MCF 10A (cell line): ENCODE results near the gene GLYATL3. TPM values are rescaled to one million over a fixed set of nuclear protein-coding genes. Genes with fewer than 3 reads are reported as not detected.

ENCODE experiments used
- BruUV-seq: library from RNA; stranded (reverse); fragments of 400-500 nt; replicated peaks from 2 replicates; lab custom pipeline; 2021; lab: Mats Ljungman, UMichigan
- CTCF ChIA-PET: fragments of 300-600 bp; sonication (Branson Sonifier 250); formaldehyde crosslinking; extraction: SDS; loops from one replicate; lab custom pipeline; 2021; ENCODE audit warnings: antibody characterized with exemption, inconsistent platforms; lab: Yijun Ruan, JAX
- POLR2A ChIA-PET: fragments of 300-600, 350-650 bp; sonication (Branson Sonifier 250); formaldehyde crosslinking; extraction: SDS; loops from one replicate; lab custom pipeline; 2020; ENCODE audit warnings: antibody characterized with exemption, inconsistent platforms; lab: Yijun Ruan, JAX
- DNase-seq: peaks from one replicate; pipeline ENCODE4 v3.0.0-alpha.2; 2018; ENCODE audit not compliant: unreplicated experiment
- H3K27ac Mint-ChIP-seq: one replicate; pipeline ENCODE4 v1.8.0; 2022; ENCODE audit warnings: mild to moderate bottlenecking, low read depth, mixed read lengths; ENCODE audit not compliant: unreplicated experiment
- H3K27me3 Mint-ChIP-seq: one replicate; pipeline ENCODE4 v1.8.0; 2022; ENCODE audit warnings: mixed read lengths; ENCODE audit not compliant: insufficient read depth, unreplicated experiment
- H3K36me3 Mint-ChIP-seq: one replicate; pipeline ENCODE4 v1.8.0; 2022; ENCODE audit warnings: mild to moderate bottlenecking, moderate library complexity, mixed read lengths; ENCODE audit not compliant: insufficient read depth, unreplicated experiment
- H3K4me1 Mint-ChIP-seq: one replicate; pipeline ENCODE4 v1.8.0; 2022; ENCODE audit warnings: mixed read lengths; ENCODE audit not compliant: insufficient read depth, unreplicated experiment
- H3K4me3 Mint-ChIP-seq: one replicate; pipeline ENCODE4 v1.8.0; 2022; ENCODE audit warnings: mild to moderate bottlenecking, moderate library complexity, mixed read lengths; ENCODE audit not compliant: unreplicated experiment
- H3K9me3 Mint-ChIP-seq: one replicate; pipeline ENCODE4 v1.8.0; 2022; ENCODE audit warnings: mixed read lengths; ENCODE audit not compliant: unreplicated experiment
- CTCF ChIP-seq: fragments of 200-600 bp; IDR thresholded peaks from one replicate; pipeline ENCODE4 v1.8.0; 2022; ENCODE audit warnings: antibody characterized with exemption, mild to moderate bottlenecking; ENCODE audit not compliant: unreplicated experiment
- intact Hi-C: fragments of 100-400 bp; cut with micrococcal nuclease; formaldehyde crosslinking; loops from 2 replicates; pipeline ENCODE4 v1.14.1; 2022
- total RNA-seq: library from RNA; stranded (reverse); gene quantifications from 2 replicates; pipeline ENCODE4 v1.2.3, GENCODE V29; 2022

GLYATL3 gene
- total RNA-seq, 1 experiment from 2014 or later, result not detected

- intact Hi-C loops, result no loop called here
These were observed 15.1 kb downstream of the GLYATL3 start for GRCh38 chr6:49514571-49515484.

GRCh38 chr6:49515485-49516146 is 15.9 kb downstream of the GLYATL3 start:
- Mint-ChIP-seq H3K27me3 (no peaks in the 10 kb centered on the region), H3K9me3 (no peaks in the 10 kb centered on the region), H3K27ac (no peak overlapping the region), H3K4me3 (no peak overlapping the region), H3K36me3 (no peaks in the 10 kb centered on the region), H3K4me1 (no peaks in the 10 kb centered on the region)
- BruUV-seq, result no TSS peak
- no peak for DNase-seq
- intact Hi-C loops, result no loop called here
- no peak for TF ChIP-seq CTCF
- CTCF ChIA-PET, result interaction anchor here (0.7 to 1.6 kb wide), 3 partner anchors 17 to 334 kb away, joined by 4 to 6 read pairs (median 5); no protein-coding TSS in a partner anchor
- POLR2A ChIA-PET, result no interaction called here

More at GRCh38 chr6:49514571-49515484, 15.1 kb downstream of the GLYATL3 start:
- ChIA-PET CTCF (interaction anchor here (0.7 kb wide), 1 partner anchor 334 kb away, joined by 5 read pairs; no protein-coding TSS in a partner anchor), POLR2A (interaction anchor here (0.9 kb wide), 1 partner anchor 23 kb away, joined by 3 read pairs; no protein-coding TSS in a partner anchor)
- no TSS peak for BruUV-seq
- TF ChIP-seq CTCF, result no peak
- Mint-ChIP-seq H3K4me1 (no peaks in the 10 kb centered on the region), H3K36me3 (no peaks in the 10 kb centered on the region), H3K27ac (no peak overlapping the region), H3K27me3 (no peaks in the 10 kb centered on the region), H3K4me3 (no peak overlapping the region), H3K9me3 (no peaks in the 10 kb centered on the region)
- no peak for DNase-seq

- no peak for TF ChIP-seq CTCF
- no peak overlapping the region for H3K27ac Mint-ChIP-seq
- intact Hi-C loops, result no loop called here
- H3K36me3 Mint-ChIP-seq, result no peaks in the 10 kb centered on the region
- no TSS peak for BruUV-seq
- no peak for DNase-seq
- H3K4me3 Mint-ChIP-seq, result no peak overlapping the region
- H3K27me3 Mint-ChIP-seq, result no peaks in the 10 kb centered on the region
- POLR2A ChIA-PET, result no interaction called here
- H3K9me3 Mint-ChIP-seq, result no peaks in the 10 kb centered on the region
- CTCF ChIA-PET, result interaction anchor here (1.5 to 1.6 kb wide), 2 partner anchors 16 to 90 kb away, joined by 4 to 6 read pairs; no protein-coding TSS in a partner anchor
- no peaks in the 10 kb centered on the region for H3K4me1 Mint-ChIP-seq
These were observed 16.4 kb downstream of the GLYATL3 start for GRCh38 chr6:49516147-49516505.

GRCh38 chr6:49517919-49518318 is 18.2 kb downstream of the GLYATL3 start:
- Mint-ChIP-seq H3K27me3 (no peaks in the 10 kb centered on the region), H3K36me3 (no peaks in the 10 kb centered on the region), H3K27ac (no peak overlapping the region), H3K4me3 (no peak overlapping the region), H3K4me1 (no peaks in the 10 kb centered on the region), H3K9me3 (no peaks in the 10 kb centered on the region)
- CTCF ChIA-PET, result interaction anchor here (0.7 to 2.6 kb wide), 4 partner anchors 14 to 1703 kb away, joined by 3 to 18 read pairs (median 4); no protein-coding TSS in a partner anchor
- intact Hi-C loops, result no loop called here
- TF ChIP-seq CTCF, result no peak
- POLR2A ChIA-PET, result no interaction called here
- BruUV-seq, result no TSS peak
- no peak for DNase-seq
